CD4-positive, alpha-beta memory T cell (primary cell): ENCODE data around the gene GIMAP6. TPM values are rescaled to one million over a fixed set of nuclear protein-coding genes. Genes with fewer than 3 reads are reported as not detected.
"Not testable (repeated sequence)": the region's sequence is repeated elsewhere in the genome, so short reads cannot be mapped to it uniquely, and the experiment has no call there.

Source experiments
- CTCF ChIA-PET: fragments of 350-600 bp; sonication (Branson Sonifier 250); formaldehyde crosslinking; loops from one replicate; lab custom pipeline; 2021; ENCODE audit warnings: inconsistent platforms; ENCODE audit not compliant: partially characterized antibody; lab: Charles Lee
- POLR2A ChIA-PET: fragments of 350-600 bp; sonication (Branson Sonifier 250); formaldehyde crosslinking; loops from one replicate; lab custom pipeline; 2021; ENCODE audit not compliant: partially characterized antibody; lab: Charles Lee
- DNase-seq, 5 donors: peaks; one replicate each; pipeline versions ENCODE4 v3.0.0 to v3.0.0-alpha.2; 2020 to 2022; ENCODE audit warnings: mixed read lengths in 1 of 5
- H3K27ac ChIP-seq: one replicate; pipeline ENCODE4 v1.7.0; 2013; ENCODE audit warnings: low read depth, low read length
- H3K27me3 ChIP-seq: 2 replicates; pipeline ENCODE4 v1.7.0; 2013; ENCODE audit warnings: mild to moderate bottlenecking, low read length, moderate library complexity; ENCODE audit not compliant: insufficient read depth
- H3K36me3 ChIP-seq: 2 replicates; pipeline ENCODE4 v1.7.0; 2013; ENCODE audit warnings: mild to moderate bottlenecking, low read length, moderate library complexity; ENCODE audit not compliant: insufficient read depth
- H3K4me1 ChIP-seq: 2 replicates; pipeline ENCODE4 v1.7.0; 2013; ENCODE audit warnings: mild to moderate bottlenecking, low read length, moderate library complexity; ENCODE audit not compliant: insufficient read depth
- H3K4me3 ChIP-seq, 2 donors: one replicate each; pipeline ENCODE4 v1.7.0; 2013; ENCODE audit warnings: low read length in 2 of 2, mild to moderate bottlenecking in 1 of 2
- H3K9me3 ChIP-seq, 2 donors: one replicate each; pipeline ENCODE4 v1.7.0; 2013; ENCODE audit warnings: low read length in 2 of 2, control low read depth in 1 of 2; ENCODE audit not compliant: control insufficient read depth in 1 of 2
- H3K27ac Mint-ChIP-seq, 7 donors: one replicate each; pipeline ENCODE4 v1.8.0; 2020 to 2021; ENCODE audit warnings: mixed read lengths in 7 of 7, mild to moderate bottlenecking in 6 of 7, inconsistent platforms in 3 of 7, moderate library complexity in 3 of 7
- H3K27me3 Mint-ChIP-seq, 2 donors: one replicate each; pipeline ENCODE4 v1.8.0; 2020 to 2021; ENCODE audit warnings: mixed read lengths in 2 of 2
- H3K36me3 Mint-ChIP-seq, 2 donors: one replicate each; pipeline ENCODE4 v1.8.0; 2020 to 2021; ENCODE audit warnings: mixed read lengths in 2 of 2, inconsistent platforms in 1 of 2, mild to moderate bottlenecking in 1 of 2
- H3K4me1 Mint-ChIP-seq, 4 donors: one replicate each; pipeline ENCODE4 v1.8.0; 2020 to 2021; ENCODE audit warnings: mixed read lengths in 4 of 4, mild to moderate bottlenecking in 1 of 4
- H3K4me3 Mint-ChIP-seq, 8 donors: one replicate each; pipeline ENCODE4 v1.8.0; 2020 to 2021; ENCODE audit warnings: mixed read lengths in 8 of 8, mild to moderate bottlenecking in 7 of 8, moderate library complexity in 6 of 8, inconsistent platforms in 3 of 8
- H3K9me3 Mint-ChIP-seq, 8 donors: one replicate each; pipeline ENCODE4 v1.8.0; 2020 to 2021; ENCODE audit warnings: mixed read lengths in 8 of 8, mild to moderate bottlenecking in 5 of 8, inconsistent platforms in 3 of 8, moderate library complexity in 1 of 8
- intact Hi-C: fragments of 100-400 bp; cut with micrococcal nuclease; formaldehyde crosslinking; loops from one replicate; pipeline ENCODE4 v1.15.1; 2023
- polyA plus RNA-seq, 2 donors: library from polyadenylated mRNA; unstranded; fragments of 300-500 nt; fragmentation: Illumina TruSeq; gene quantifications; one replicate each; pipeline ENCODE4 v1.2.3, GENCODE V29; 2021
- total RNA-seq, 2 experiments: library from RNA; stranded (reverse); gene quantifications; one replicate each; pipeline ENCODE4 v1.2.3, GENCODE V29; 2021

GIMAP6 gene
- total and polyA plus RNA-seq, 4 experiments from 2014 or later: 115 to 173 (median 156) TPM

DNA sequence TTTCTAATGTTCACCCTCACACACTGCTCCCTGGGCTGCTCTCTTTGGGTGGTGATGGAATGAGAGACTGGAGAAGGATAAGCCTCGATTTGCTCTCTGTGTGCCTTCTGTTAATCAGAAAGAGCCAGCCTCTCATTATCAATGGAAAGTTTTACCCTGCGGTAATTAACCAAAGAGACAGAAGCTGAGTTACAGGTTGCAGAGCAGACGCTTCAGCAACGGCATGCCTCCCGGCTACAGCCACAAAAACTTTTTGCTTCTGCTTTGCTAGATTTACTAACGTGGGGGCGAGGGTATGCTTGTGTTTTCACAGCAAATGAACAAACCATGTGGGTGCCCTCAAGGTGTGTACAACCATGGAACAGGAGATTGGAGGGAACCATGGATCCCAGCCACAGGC lies 47.0 kb downstream of the GIMAP6 start:
- Mint-ChIP-seq H3K27me3 (no peaks in the 10 kb centered on the region), H3K4me1 (peaks cover 37 to 62% (median 50%) of the 10 kb centered on the region in 4 donors), H3K9me3 (peaks cover 0 to 72% (median 57%) of the 10 kb centered on the region in 8 donors), H3K4me3 (peak overlapping the region in 6 of 8 donors; percentile 2 to 62 (median 52)), H3K27ac (peak overlapping the region; percentile 24 to 88 (median 81)), H3K36me3 (peaks cover 30 to 37% of the 10 kb centered on the region in 2 donors)
- H3K4me1 ChIP-seq: peaks cover 34% of the 10 kb centered on the region
- H3K4me3 ChIP-seq: no peak overlapping the region
- POLR2A ChIA-PET: interaction anchor here (0.8 to 3.9 kb wide), 3 partner anchors 17 to 47 kb away, joined by 3 to 24 read pairs (median 8); partner anchors contain the start of genes GIMAP4 and GIMAP6
- no peak overlapping the region for H3K27ac ChIP-seq
- no peaks in the 10 kb centered on the region for H3K36me3 ChIP-seq
- H3K9me3 ChIP-seq: peaks cover 12 to 23% of the 10 kb centered on the region in 2 donors
- intact Hi-C loops: no loop called here
- no peaks in the 10 kb centered on the region for H3K27me3 ChIP-seq
- CTCF ChIA-PET: no interaction called here
- no peak for DNase-seq

DNA sequence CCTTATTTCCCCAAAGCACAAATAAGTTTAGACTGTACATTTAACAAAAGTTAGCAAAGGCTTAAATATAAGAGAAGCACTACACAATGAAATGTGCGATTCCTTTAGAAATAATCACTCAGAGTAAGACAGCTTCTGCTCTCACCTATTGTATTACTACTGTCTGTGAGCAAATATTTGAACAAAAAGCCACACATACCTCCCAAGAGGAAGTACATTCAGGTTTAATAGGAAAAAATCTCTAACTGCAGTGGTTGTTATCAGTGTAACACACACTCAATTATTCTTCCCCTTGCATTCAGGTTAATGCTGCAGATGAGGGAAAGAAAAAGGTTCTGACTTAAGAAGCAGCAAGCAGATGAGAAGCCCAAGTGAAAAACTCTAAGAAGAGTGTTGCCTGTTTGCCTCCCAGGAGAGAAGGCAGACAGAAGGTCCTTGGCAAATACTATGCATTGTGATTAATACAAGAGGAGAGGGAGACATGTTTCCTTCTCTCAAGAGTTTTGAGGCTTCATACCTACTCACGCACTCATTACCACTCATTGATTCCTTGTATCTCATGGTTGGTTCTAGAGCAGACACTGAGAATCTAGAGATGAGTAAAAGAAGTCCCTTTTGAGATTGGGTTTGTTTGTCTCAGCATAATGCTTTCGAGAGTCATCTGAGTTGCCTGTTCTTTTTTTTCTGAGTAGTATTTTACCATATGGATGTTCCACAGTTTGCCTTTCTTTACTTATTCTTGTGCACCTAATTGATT lies 51.4 kb downstream of the GIMAP6 start:
- Mint-ChIP-seq H3K4me3 (peak overlapping the region in 3 of 8 donors; percentile 26 to 33 (median 33)), H3K9me3 (peaks cover 0 to 93% (median 83%) of the 10 kb centered on the region in 8 donors), H3K4me1 (peaks cover 22 to 81% (median 36%) of the 10 kb centered on the region in 4 donors), H3K27me3 (no peaks in the 10 kb centered on the region), H3K27ac (peak overlapping the region; percentile 47 to 85 (median 68)), H3K36me3 (peaks cover 45 to 57% of the 10 kb centered on the region in 2 donors)
- H3K4me3 ChIP-seq: no peak overlapping the region
- H3K4me1 ChIP-seq: peaks cover 14% of the 10 kb centered on the region
- intact Hi-C loops: loop anchor here (5.0 kb wide), 2 partner anchors 41 to 81 kb away; no protein-coding TSS in a partner anchor
- POLR2A ChIA-PET: interaction anchor here (1.0 to 5.5 kb wide), 21 partner anchors 10 to 174 kb away, joined by 3 to 55 read pairs (median 5); partner anchors contain the start of genes GIMAP1, GIMAP2, GIMAP4 and GIMAP6
- CTCF ChIA-PET: no interaction called here
- no peaks in the 10 kb centered on the region for H3K27me3 ChIP-seq
- peaks cover 12 to 26% of the 10 kb centered on the region in 2 donors for H3K9me3 ChIP-seq
- H3K36me3 ChIP-seq: no peaks in the 10 kb centered on the region
- H3K27ac ChIP-seq: no peak overlapping the region
- no peak for DNase-seq

- H3K4me1 ChIP-seq, H3K27me3 Mint-ChIP-seq, CTCF ChIA-PET, H3K4me3 ChIP-seq, H3K27ac ChIP-seq, H3K36me3 ChIP-seq, H3K27me3 ChIP-seq: not testable (repeated sequence)
- Mint-ChIP-seq H3K27ac (peak overlapping the region; percentile 47 to 85 (median 68)), H3K36me3 (peaks cover 47 to 61% of the 10 kb centered on the region in 2 donors), H3K9me3 (peaks cover 0 to 95% (median 86%) of the 10 kb centered on the region in 8 donors), H3K4me1 (peaks cover 15 to 79% (median 32%) of the 10 kb centered on the region in 4 donors), H3K4me3 (peak overlapping the region in 3 of 8 donors; percentile 26 to 33 (median 33))
- peak in 4 of 5 donors; percentile 40 to 68 (median 47) for DNase-seq
- POLR2A ChIA-PET: interaction anchor here (0.8 to 5.5 kb wide), 13 partner anchors 10 to 176 kb away, joined by 3 to 55 read pairs (median 5); partner anchors contain the start of genes GIMAP1, GIMAP2, GIMAP4 and GIMAP6
- H3K9me3 ChIP-seq: peaks cover 12 to 26% of the 10 kb centered on the region in 2 donors
- intact Hi-C loops: loop anchor here (5.0 kb wide), 2 partner anchors 42 to 82 kb away; no protein-coding TSS in a partner anchor
These were observed 52.1 kb downstream of the GIMAP6 start for GRCh38 chr7:150579979-150580637.

Other genes starting within 250 kb of the GIMAP6 start
- gene GIMAP8, start 181.8 kb downstream of the GIMAP6 start, total RNA-seq: 10 to 100 TPM; 59.0 to 62.5 TPM
- gene GIMAP8, start 181.8 kb downstream of the GIMAP6 start, polyA plus RNA-seq: 10 to 100 TPM in 1 of 2 donors, 1 to 10 TPM in 1; 9.8 to 39.9 TPM
- gene GIMAP7, start 117.5 kb downstream of the GIMAP6 start, total RNA-seq: 100 to 1,000 TPM; 464 to 476 TPM
- gene GIMAP7, start 117.5 kb downstream of the GIMAP6 start, polyA plus RNA-seq: 1,000 to 10,000 TPM in 1 of 2 donors, 100 to 1,000 TPM in 1; 557 to 1,096 TPM
- gene GIMAP4, start 65.0 kb downstream of the GIMAP6 start, total RNA-seq: 100 to 1,000 TPM; 418 to 448 TPM
- 100 to 1,000 TPM; 449 to 613 TPM for gene GIMAP4, start 65.0 kb downstream of the GIMAP6 start, polyA plus RNA-seq
- 100 to 1,000 TPM; 238 to 244 TPM for gene GIMAP2, start 53.3 kb upstream of the GIMAP6 start, total RNA-seq
- 100 to 1,000 TPM in 1 of 2 donors, 10 to 100 TPM in 1; 90.0 to 110 TPM for gene GIMAP2, start 53.3 kb upstream of the GIMAP6 start, polyA plus RNA-seq
- 10 to 100 TPM; 93.7 to 97.6 TPM for gene GIMAP1, start 84.2 kb upstream of the GIMAP6 start, total RNA-seq
- 10 to 100 TPM; 36.6 to 69.2 TPM for gene GIMAP1, start 84.2 kb upstream of the GIMAP6 start, polyA plus RNA-seq
- gene GIMAP5, start 105.0 kb upstream of the GIMAP6 start, total RNA-seq: 100 to 1,000 TPM; 296 to 297 TPM
- 100 to 1,000 TPM; 415 to 679 TPM for gene GIMAP5, start 105.0 kb upstream of the GIMAP6 start, polyA plus RNA-seq
- 1 to 10 TPM; 1.6 to 2.3 TPM for gene TMEM176B, start 168.0 kb upstream of the GIMAP6 start, total RNA-seq
- gene TMEM176B, start 168.0 kb upstream of the GIMAP6 start, polyA plus RNA-seq: not detected
- 1 to 10 TPM; 1.1 to 2.6 TPM for gene TMEM176A, start 168.4 kb upstream of the GIMAP6 start, total RNA-seq
- gene TMEM176A, start 168.4 kb upstream of the GIMAP6 start, polyA plus RNA-seq: under 1 TPM in 1 of 2 donors, not detected in 1; 0.26 TPM
- not detected for gene AOC1, start 220.1 kb upstream of the GIMAP6 start, total RNA-seq
- not detected for gene AOC1, start 220.1 kb upstream of the GIMAP6 start, polyA plus RNA-seq